Activated naive CD4-positive, alpha-beta T cell treated with anti-CD3 and anti-CD28 coated beads for 36 hours (primary cell): ENCODE data around the gene XPO5. TPM values are rescaled to one million over a fixed set of nuclear protein-coding genes. Genes with fewer than 3 reads are reported as not detected.
"Not testable (repeated sequence)": the region's sequence is repeated elsewhere in the genome, so short reads cannot be mapped to it uniquely, and the experiment has no call there.

Experiments
- CTCF ChIA-PET: fragments of 350-600 bp; sonication (Branson Sonifier 250); formaldehyde crosslinking; loops from one replicate; lab custom pipeline; 2021; ENCODE audit warnings: antibody characterized with exemption; lab: Charles Lee
- DNase-seq: peaks from one replicate; pipeline ENCODE4 v3.0.0-alpha.2; 2020
- H3K27ac Mint-ChIP-seq: one replicate; pipeline ENCODE4 v1.8.0; 2021; ENCODE audit warnings: mild to moderate bottlenecking, mixed read lengths
- H3K27me3 Mint-ChIP-seq: one replicate; pipeline ENCODE4 v1.8.0; 2021; ENCODE audit warnings: low read depth, mixed read lengths
- H3K36me3 Mint-ChIP-seq: one replicate; pipeline ENCODE4 v1.8.0; 2021; ENCODE audit warnings: low read depth, mixed read lengths
- H3K4me1 Mint-ChIP-seq: one replicate; pipeline ENCODE4 v1.8.0; 2021; ENCODE audit warnings: low read depth, mixed read lengths
- H3K4me3 Mint-ChIP-seq: one replicate; pipeline ENCODE4 v1.8.0; 2021; ENCODE audit warnings: mild to moderate bottlenecking, moderate library complexity, mixed read lengths
- H3K9me3 Mint-ChIP-seq: one replicate; pipeline ENCODE4 v1.8.0; 2021; ENCODE audit warnings: mixed read lengths
- intact Hi-C: fragments of 100-400 bp; cut with micrococcal nuclease; formaldehyde crosslinking; loops from one replicate; pipeline ENCODE4 v1.15.1; 2023
- total RNA-seq, 2 experiments: library from RNA; stranded (reverse); gene quantifications; one replicate each; pipeline ENCODE4 v1.2.3, GENCODE V29; 2021

The XPO5 gene
- total RNA-seq, 2 experiments from 2014 or later, result 74.9 to 93.2 TPM

DNA sequence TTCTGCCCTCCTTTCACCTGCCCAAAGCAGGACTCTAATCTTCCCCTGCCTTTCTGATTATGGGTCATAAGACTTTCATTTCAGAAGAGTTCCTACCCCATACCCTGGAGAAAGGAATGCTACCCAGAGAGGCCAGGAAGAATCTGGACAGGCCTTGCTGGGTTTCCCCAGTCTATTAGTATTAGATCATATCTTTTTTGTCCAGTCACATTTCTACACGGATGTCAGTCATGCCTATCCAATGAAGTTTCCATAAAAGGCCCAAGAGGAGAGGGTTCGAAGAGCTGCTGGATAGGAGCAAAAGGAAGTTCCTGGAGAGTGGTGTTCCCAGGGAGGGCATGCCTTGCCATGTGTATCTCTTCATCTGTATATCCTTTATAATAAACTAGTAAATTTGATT, 3.3 kb upstream of the XPO5 start:
- Mint-ChIP-seq H3K27ac (no peak overlapping the region), H3K9me3 (no peaks in the 10 kb centered on the region), H3K4me1 (peaks cover 34% of the 10 kb centered on the region), H3K36me3 (peaks cover 33% of the 10 kb centered on the region), H3K27me3 (no peaks in the 10 kb centered on the region), H3K4me3 (no peak overlapping the region)
- intact Hi-C loops, result loop anchor here (5.0 to 10.0 kb wide), 2 partner anchors 407 to 804 kb away; partner anchors contain the start of gene SRF
- no peak for DNase-seq
- CTCF ChIA-PET, result no interaction called here

DNA sequence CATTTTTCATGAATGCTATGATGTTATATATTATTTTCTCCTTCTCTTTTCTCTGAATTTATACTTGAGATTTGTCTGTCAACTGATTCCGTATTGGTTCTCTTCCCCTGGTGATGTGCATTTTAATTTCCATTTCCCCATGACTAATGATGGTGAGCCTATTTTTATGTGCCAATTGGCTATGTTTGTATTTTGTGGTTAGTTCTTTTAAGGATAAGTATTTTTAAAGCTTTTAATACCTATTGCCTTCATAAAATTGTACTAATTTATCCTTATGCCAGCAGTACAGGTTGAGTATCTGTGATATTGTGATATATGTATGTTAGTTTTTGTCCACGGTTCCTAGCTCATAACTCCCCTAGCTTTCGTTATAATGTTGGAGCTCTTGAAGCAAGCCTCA, 2.9 kb upstream of the XPO5 start:
- Mint-ChIP-seq H3K9me3 (no peaks in the 10 kb centered on the region), H3K27me3 (no peaks in the 10 kb centered on the region), H3K4me3 (peak overlapping the region; percentile 93), H3K27ac (peak overlapping the region; percentile 7), H3K36me3 (peaks cover 29% of the 10 kb centered on the region), H3K4me1 (peaks cover 31% of the 10 kb centered on the region)
- CTCF ChIA-PET, result no interaction called here
- intact Hi-C loops, result loop anchor here (5.0 to 10.0 kb wide), 2 partner anchors 406 to 804 kb away; partner anchors contain the start of gene SRF
- no peak for DNase-seq

DNA sequence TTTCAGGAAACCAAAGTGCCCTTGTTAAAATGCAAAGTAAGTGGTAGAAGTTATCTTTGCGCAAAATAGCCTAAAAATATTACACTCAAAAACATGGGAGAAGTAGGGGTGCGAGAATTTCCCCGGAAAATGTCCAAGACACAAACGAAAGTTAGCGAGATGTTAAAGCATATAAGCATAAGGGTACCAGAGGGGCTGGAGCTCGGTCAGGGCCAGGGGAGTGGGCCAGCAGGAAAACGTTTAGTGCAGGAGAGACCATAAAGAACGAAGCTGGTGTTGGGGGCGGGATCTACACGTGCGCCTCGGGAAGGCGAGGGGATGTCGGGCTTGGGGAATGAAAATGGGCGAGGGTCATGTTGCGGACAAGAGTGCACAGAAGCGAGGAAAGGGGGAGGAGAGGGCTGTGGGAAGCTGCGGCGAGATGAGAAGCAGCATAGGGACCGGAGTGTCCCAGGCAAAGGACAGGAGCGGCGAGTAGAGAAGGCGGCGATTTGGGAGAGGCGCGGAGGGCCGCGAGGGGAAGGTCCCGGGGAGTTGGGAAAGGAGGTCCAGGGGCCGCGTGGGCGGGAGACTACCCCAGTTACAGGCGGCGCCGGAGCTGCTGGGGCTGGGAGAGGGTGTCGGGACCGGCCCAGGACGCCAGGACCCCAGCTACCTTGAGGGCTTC, 600 bp downstream of the XPO5 start:
- Mint-ChIP-seq H3K9me3 (no peaks in the 10 kb centered on the region), H3K4me1 (peaks cover 52% of the 10 kb centered on the region), H3K27me3 (no peaks in the 10 kb centered on the region), H3K4me3 (peak overlapping the region; percentile 93), H3K27ac (peak overlapping the region; percentile 87), H3K36me3 (peaks cover 44% of the 10 kb centered on the region)
- intact Hi-C loops, result loop anchor here (5.0 to 10.0 kb wide), 2 partner anchors 403 to 800 kb away; partner anchors contain the start of gene SRF
- CTCF ChIA-PET, result interaction anchor here (0.6 to 1.3 kb wide), 3 partner anchors 33 to 681 kb away, joined by 3 to 6 read pairs (median 3); no protein-coding TSS in a partner anchor
- DNase-seq, result no peak

DNA sequence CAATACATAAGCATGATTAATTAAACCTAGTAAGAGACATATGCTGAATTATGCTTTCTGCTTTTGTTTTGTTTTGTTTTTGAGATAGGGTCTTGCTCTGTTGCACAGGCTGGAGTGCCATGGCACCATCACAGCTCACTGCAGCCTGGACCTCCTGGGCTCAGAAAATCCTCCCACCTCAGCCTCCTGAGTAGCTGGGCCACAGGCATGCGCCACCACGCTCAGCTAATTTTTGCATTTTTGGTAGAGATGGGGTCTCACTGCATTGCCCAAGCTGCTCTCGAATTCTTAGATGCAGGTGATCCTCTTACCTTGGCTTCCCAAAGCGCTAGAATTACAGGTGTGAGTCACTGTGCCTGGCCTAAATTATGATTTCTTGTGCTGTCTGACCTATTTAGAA, 3.8 kb downstream of the XPO5 start:
- DNase-seq, result no peak
- CTCF ChIA-PET, result interaction anchor here (0.6 to 1.1 kb wide), 2 partner anchors 36 to 92 kb away, joined by 3 read pairs; no protein-coding TSS in a partner anchor
- intact Hi-C loops, result loop anchor here (10.0 kb wide), 1 partner anchor 797 kb away; no protein-coding TSS in a partner anchor
- Mint-ChIP-seq H3K4me3 (no peak overlapping the region), H3K4me1 (peaks cover 36% of the 10 kb centered on the region), H3K9me3 (no peaks in the 10 kb centered on the region), H3K27ac (peak overlapping the region; percentile 89), H3K27me3 (no peaks in the 10 kb centered on the region), H3K36me3 (peaks cover 46% of the 10 kb centered on the region)

DNA sequence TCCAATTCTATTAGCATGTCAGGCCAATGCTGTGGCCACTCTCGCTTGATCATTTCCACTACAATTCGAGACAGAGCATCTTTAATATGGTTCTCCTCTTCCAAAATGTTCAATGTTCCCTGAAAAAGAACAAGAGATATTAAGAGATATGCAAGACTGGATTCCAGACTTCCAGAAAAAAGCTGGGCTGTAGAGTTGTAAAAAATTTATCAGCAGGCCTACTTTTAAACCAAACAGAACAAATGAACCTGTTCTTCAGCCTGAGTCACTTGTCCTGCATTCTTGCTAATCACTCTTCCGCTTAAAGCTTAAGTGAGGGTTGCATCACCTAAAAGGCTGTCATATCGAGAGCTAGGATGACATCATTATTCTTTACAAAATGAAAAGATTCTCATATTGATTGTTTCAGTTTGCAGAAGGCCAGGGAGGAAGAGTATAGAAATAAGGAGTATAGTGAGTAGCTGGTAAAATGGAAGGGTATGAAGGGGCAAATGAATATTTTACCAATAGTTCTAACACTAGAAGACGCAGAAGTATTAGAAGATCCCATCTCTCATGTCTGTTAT, 4.9 kb downstream of the XPO5 start:
- intact Hi-C loops, result loop anchor here (1.0 to 10.0 kb wide), 4 partner anchors 58 to 796 kb away; partner anchors contain the start of genes CNPY3 and GTPBP2
- peak; percentile 34 for DNase-seq

DNA sequence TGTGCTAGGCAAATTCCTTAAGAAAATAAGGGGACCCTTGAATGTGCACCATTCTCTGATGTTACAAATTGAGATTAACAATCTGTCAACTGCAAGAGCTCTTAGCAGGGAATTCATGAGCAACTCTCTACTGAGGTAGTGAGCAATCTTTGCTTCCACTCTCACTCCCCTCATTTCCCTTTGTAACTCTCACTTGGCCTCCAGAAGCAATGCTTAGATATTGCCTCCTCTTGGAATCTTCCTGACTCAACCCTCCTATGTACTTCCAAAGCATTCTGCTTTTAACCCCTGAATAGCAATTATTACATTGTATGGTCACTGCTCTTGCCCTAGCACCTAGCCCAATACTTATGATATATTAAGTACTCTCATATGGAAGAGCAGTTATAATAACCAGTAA, 16.5 kb downstream of the XPO5 start:
- Mint-ChIP-seq H3K27ac (no peak overlapping the region), H3K27me3 (no peaks in the 10 kb centered on the region), H3K36me3 (peaks cover 56% of the 10 kb centered on the region), H3K4me3 (no peak overlapping the region), H3K4me1 (no peaks in the 10 kb centered on the region), H3K9me3 (no peaks in the 10 kb centered on the region)
- no peak for DNase-seq
- CTCF ChIA-PET, result interaction anchor here (0.7 to 1.3 kb wide), 2 partner anchors 9 to 12 kb away, joined by 3 read pairs; no protein-coding TSS in a partner anchor
- intact Hi-C loops, result no loop called here

More for the DNA sequence above, 4.9 kb downstream of the XPO5 start:
- Mint-ChIP-seq H3K9me3 (no peaks in the 10 kb centered on the region), H3K4me1 (peaks cover 36% of the 10 kb centered on the region), H3K4me3 (no peak overlapping the region), H3K27me3 (no peaks in the 10 kb centered on the region), H3K36me3 (peaks cover 52% of the 10 kb centered on the region), H3K27ac (peak overlapping the region; percentile 89)
- CTCF ChIA-PET, result interaction anchor here (0.6 to 1.8 kb wide), 7 partner anchors 12 to 134 kb away, joined by 3 to 5 read pairs (median 4); no protein-coding TSS in a partner anchor

DNA sequence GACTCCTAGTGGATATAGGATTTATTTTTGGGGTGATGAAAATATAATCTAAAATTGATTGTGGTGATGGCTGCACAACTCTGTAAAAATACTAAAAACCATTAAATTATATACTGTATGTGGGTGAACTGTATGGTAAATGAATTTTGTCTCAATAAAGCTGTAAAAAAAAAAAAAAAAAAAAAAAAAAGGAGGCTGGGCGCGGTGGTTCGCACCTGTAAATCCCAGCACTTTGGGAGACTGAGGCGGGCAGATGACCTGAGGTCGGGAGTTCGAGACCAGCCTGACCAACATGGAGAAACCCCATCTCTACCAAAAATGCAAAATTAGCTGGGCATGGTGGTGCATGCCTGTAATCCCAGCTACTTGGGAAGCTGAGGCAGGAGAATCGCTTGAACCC, 18.2 kb downstream of the XPO5 start:
- H3K4me3 Mint-ChIP-seq, H3K4me1 Mint-ChIP-seq, DNase-seq, H3K27me3 Mint-ChIP-seq, H3K9me3 Mint-ChIP-seq, CTCF ChIA-PET, intact Hi-C loops, H3K27ac Mint-ChIP-seq: not testable (repeated sequence)
- peaks cover 66% of the 10 kb centered on the region for H3K36me3 Mint-ChIP-seq

DNA sequence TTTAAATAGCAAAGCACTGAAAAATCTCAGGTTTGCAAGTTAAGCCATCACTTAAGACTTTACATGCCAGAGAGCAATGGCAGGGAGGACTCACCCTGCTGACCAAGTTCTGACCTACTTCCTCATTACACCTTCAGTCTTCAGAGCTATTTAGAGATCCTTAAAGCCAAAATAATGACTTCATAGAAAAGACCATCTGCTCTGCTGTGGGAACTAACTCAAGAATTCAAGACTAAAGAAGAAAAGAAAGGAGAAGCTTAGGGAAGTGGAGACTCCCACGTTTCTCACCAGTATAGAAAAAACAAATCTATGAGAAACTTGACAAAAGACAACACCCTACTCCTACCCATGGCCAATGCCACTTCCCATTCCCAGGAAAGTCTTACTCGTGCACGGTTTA, 28.6 kb downstream of the XPO5 start:
- Mint-ChIP-seq H3K4me1 (no peaks in the 10 kb centered on the region), H3K27ac (no peak overlapping the region), H3K36me3 (peaks cover 53% of the 10 kb centered on the region), H3K4me3 (no peak overlapping the region), H3K27me3 (no peaks in the 10 kb centered on the region), H3K9me3 (no peaks in the 10 kb centered on the region)
- CTCF ChIA-PET, result interaction anchor here (1.0 to 2.7 kb wide), 3 partner anchors 23 to 61 kb away, joined by 5 to 8 read pairs (median 5); no protein-coding TSS in a partner anchor
- no peak for DNase-seq
- intact Hi-C loops, result no loop called here

DNA sequence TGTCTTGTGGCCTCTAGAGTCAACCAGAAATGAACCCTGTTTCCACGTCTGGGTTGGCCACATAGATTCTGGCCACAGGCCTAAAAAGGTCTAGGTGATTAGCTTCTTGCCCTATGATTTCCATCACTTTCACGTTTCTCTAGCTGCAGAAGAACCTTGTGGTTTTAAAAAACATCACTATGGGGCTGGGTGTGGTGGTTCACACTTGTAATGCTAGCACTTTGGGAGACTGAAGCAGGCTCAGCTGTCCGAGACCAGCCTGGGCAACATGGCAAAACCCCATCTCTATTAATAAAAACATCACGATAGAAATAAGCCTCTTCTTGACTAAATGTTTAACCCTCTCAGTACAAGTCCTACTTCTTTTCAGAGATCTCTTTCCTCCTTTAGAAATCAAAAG, 31.4 kb downstream of the XPO5 start:
- no peak overlapping the region for H3K27ac Mint-ChIP-seq
- intact Hi-C loops, result no loop called here

DNA sequence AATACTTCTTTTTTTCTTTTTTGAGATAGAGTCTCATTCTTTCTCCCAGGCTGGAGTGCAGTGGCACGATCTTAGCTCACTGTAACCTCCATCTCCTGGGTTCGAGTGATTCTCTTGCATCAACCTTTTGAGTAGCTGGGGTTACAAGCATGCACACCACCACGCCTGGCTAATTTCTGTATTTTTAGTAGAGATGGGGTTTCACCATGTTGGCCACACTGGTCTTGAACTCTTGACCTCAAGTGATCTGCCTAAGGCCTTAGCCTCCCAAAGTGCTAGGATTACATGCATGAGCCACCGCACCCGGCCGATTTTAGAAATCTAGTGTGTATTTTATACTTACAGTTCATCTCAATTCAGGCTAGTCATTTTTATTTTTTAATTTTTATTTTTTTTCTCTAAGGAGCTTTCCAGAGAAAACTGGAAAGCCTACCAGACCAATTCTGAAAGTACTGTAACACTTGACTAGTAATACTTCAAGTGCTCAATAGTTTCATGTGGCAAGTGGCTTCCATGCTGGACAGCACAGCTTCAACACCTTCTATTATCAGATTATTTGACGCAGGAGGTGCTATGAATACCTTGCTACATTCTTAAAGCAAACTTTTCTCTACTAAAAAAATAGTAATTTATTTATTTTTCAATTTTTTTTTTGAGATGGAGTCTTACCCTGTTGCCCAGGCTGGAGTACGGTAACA, 33.9 kb downstream of the XPO5 start:
- no peak for DNase-seq
- H3K27ac Mint-ChIP-seq, result no peak overlapping the region
- intact Hi-C loops, result no loop called here
- no peaks in the 10 kb centered on the region for H3K9me3 Mint-ChIP-seq
- CTCF ChIA-PET, result interaction anchor here (1.0 kb wide), 1 partner anchor 14 kb away, joined by 4 read pairs; no protein-coding TSS in a partner anchor
- H3K27me3 Mint-ChIP-seq, result no peaks in the 10 kb centered on the region
- H3K4me3 Mint-ChIP-seq, result no peak overlapping the region
- H3K4me1 Mint-ChIP-seq, result no peaks in the 10 kb centered on the region
- peaks cover 51% of the 10 kb centered on the region for H3K36me3 Mint-ChIP-seq

More for the DNA sequence above, 31.4 kb downstream of the XPO5 start:
- Mint-ChIP-seq H3K4me3 (no peak overlapping the region), H3K27me3 (no peaks in the 10 kb centered on the region), H3K9me3 (no peaks in the 10 kb centered on the region), H3K4me1 (no peaks in the 10 kb centered on the region), H3K36me3 (peaks cover 52% of the 10 kb centered on the region)
- CTCF ChIA-PET, result interaction anchor here (0.5 kb wide), 1 partner anchor 590 kb away, joined by 3 read pairs; no protein-coding TSS in a partner anchor
- no peak for DNase-seq

DNA sequence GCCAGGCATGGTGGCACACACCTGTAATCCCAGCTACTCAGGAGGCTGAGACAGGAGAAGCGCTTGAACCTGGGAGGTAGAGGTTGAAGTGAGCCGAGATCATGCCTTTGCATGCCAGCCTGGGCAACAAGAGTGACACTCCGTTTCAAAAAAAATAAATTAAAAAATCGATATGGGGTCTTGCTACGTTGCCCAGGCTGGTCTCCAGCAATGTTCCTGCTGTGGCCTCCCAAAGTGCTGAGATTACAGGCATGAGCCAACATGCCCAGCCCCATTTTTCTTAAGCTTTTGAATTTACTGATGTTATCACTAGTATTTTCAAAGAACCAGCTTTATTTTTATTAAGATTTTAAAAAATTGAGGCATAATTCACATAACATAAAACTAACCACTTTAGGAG, 35.3 kb downstream of the XPO5 start:
- H3K4me3 Mint-ChIP-seq, result no peak overlapping the region
- H3K9me3 Mint-ChIP-seq, result no peaks in the 10 kb centered on the region
- no peaks in the 10 kb centered on the region for H3K4me1 Mint-ChIP-seq
- CTCF ChIA-PET, result no interaction called here
- no peak overlapping the region for H3K27ac Mint-ChIP-seq
- H3K36me3 Mint-ChIP-seq, result peaks cover 44% of the 10 kb centered on the region
- intact Hi-C loops, result no loop called here
- no peak for DNase-seq
- no peaks in the 10 kb centered on the region for H3K27me3 Mint-ChIP-seq

DNA sequence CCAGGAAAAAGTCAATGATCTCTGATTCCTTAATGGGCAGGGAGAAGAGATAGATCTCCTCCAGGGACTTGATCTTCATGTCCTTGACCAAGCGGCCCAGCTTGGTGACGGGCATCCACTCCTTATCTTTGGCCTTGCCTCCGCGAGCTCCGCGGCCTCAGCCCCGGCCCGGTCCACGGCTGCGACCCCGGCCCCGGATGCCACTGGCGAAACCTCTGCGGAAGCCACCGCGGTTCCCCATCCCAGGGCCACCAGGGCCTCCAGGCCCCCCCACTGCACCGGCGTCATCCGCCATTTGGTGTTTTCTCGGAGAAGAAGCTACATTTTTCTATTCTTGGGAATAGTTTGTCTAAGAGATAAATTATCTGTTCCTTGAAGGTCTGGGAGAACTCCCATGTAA, 36.4 kb downstream of the XPO5 start:
- H3K4me3 Mint-ChIP-seq, H3K9me3 Mint-ChIP-seq, H3K27me3 Mint-ChIP-seq, intact Hi-C loops, DNase-seq, H3K4me1 Mint-ChIP-seq, H3K27ac Mint-ChIP-seq: not testable (repeated sequence)
- peaks cover 38% of the 10 kb centered on the region for H3K36me3 Mint-ChIP-seq
- CTCF ChIA-PET, result interaction anchor here (0.6 kb wide), 1 partner anchor 100 kb away, joined by 3 read pairs; no protein-coding TSS in a partner anchor
